Measurements from ENCODE around the gene ANG. TPM values are rescaled to one million over a fixed set of nuclear protein-coding genes. Genes with fewer than 3 reads are reported as not detected.
A peak's percentile ranks its signal among the peaks of the same experiment; 100 is the strongest.

The ANG gene
- total RNA-seq, 1 donor from 2014 or later, result 3.7 TPM

DNA sequence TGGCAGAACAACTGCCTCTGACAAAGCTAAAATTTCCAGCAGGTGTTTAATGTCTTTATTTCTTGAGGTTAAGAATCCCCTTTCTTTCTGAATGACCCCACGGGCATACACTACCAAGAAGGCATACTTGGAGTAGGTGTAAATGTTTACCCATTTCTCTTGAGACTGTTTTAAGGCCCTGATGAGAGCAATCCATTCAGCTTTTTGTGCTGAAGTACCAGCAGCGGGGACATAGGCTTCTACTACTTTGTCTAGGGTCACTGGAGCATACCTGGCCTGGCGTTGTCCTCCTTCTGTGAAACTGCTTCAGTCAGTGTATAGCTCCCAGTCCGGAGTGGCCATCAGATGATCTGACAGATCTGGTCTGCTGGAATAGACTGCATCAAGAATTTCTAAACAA, 22.7 kb downstream of the ANG start:
- H3K27ac ChIP-seq (replicated peaks), result no peak overlapping the region
- peaks cover 12% of the 10 kb centered on the region for H3K27me3 ChIP-seq (ENCODE audit: low read depth)
- TF ChIP-seq, protein P1, sequence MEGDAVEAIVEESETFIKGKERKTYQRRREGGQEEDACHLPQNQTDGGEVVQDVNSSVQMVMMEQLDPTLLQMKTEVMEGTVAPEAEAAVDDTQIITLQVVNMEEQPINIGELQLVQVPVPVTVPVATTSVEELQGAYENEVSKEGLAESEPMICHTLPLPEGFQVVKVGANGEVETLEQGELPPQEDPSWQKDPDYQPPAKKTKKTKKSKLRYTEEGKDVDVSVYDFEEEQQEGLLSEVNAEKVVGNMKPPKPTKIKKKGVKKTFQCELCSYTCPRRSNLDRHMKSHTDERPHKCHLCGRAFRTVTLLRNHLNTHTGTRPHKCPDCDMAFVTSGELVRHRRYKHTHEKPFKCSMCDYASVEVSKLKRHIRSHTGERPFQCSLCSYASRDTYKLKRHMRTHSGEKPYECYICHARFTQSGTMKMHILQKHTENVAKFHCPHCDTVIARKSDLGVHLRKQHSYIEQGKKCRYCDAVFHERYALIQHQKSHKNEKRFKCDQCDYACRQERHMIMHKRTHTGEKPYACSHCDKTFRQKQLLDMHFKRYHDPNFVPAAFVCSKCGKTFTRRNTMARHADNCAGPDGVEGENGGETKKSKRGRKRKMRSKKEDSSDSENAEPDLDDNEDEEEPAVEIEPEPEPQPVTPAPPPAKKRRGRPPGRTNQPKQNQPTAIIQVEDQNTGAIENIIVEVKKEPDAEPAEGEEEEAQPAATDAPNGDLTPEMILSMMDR (IDR thresholded peaks at IDR 0.05; ENCODE audit: borderline replicate concordance), result no peak
- intact Hi-C loops (cut with micrococcal nuclease), result no loop called here
- H3K36me3 ChIP-seq, result no peaks in the 10 kb centered on the region
- no peak overlapping the region for H3K4me3 ChIP-seq
- no peaks in the 10 kb centered on the region for H3K4me1 ChIP-seq
- no peaks in the 10 kb centered on the region for H3K9me3 ChIP-seq (replicated peaks)
- no peak for DNase-seq

DNA sequence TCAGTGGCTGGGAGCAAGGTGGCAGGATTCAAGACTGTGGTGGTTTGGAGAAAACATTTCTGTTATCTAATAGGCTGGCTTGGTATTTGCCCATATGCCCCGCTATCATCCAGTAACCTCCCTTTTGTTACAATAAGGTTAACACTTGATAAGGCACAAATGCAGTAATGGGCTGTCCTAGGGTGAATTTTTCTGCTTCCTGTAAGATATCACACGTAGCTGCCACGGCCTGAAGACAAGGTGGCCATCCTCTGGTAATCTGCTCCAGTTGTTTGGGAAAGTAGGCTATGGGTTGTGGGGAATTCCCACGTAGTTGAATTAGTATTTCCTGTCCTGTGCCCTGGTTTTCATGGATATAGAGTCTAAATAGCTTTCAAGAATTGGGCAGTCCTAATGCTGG, 23.1 kb downstream of the ANG start:
- Histone ChIP-seq H3K4me1 (no peaks in the 10 kb centered on the region), H3K9me3 (replicated peaks) (no peaks in the 10 kb centered on the region), H3K36me3 (no peaks in the 10 kb centered on the region), H3K27ac (replicated peaks) (no peak overlapping the region), H3K4me3 (no peak overlapping the region), H3K27me3 (ENCODE audit: low read depth) (peaks cover 13% of the 10 kb centered on the region)
- no peak for DNase-seq
- TF ChIP-seq, protein P1 (IDR thresholded peaks at IDR 0.05; ENCODE audit: borderline replicate concordance), result no peak
- intact Hi-C loops (cut with micrococcal nuclease), result no loop called here

DNA sequence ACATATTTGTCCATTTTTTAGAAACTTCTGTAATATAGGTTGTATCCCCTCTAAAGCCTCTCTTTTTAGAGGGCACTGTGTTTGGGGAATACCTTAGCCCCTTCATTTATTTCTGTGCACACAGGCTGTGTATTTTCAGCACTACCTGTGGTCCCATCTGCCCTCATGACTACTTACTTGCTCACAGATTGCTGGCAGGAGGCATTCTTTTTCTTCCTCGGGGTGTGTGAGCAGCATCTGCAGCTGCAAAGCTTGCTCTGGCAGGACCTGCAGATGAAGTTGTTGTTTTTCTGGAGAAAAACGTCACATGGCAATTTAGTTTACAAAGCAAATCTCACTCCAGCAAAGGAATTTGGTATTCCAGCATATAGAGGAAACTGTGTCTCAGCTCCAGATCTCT, 24.3 kb downstream of the ANG start:
- Histone ChIP-seq H3K4me1 (no peaks in the 10 kb centered on the region), H3K27ac (replicated peaks) (no peak overlapping the region), H3K9me3 (replicated peaks) (no peaks in the 10 kb centered on the region), H3K36me3 (no peaks in the 10 kb centered on the region), H3K4me3 (no peak overlapping the region), H3K27me3 (ENCODE audit: low read depth) (peaks cover 19% of the 10 kb centered on the region)
- intact Hi-C loops (cut with micrococcal nuclease), result no loop called here
- TF ChIP-seq, protein P1 (IDR thresholded peaks at IDR 0.05; ENCODE audit: borderline replicate concordance), result no peak
- DNase-seq, result no peak

DNA sequence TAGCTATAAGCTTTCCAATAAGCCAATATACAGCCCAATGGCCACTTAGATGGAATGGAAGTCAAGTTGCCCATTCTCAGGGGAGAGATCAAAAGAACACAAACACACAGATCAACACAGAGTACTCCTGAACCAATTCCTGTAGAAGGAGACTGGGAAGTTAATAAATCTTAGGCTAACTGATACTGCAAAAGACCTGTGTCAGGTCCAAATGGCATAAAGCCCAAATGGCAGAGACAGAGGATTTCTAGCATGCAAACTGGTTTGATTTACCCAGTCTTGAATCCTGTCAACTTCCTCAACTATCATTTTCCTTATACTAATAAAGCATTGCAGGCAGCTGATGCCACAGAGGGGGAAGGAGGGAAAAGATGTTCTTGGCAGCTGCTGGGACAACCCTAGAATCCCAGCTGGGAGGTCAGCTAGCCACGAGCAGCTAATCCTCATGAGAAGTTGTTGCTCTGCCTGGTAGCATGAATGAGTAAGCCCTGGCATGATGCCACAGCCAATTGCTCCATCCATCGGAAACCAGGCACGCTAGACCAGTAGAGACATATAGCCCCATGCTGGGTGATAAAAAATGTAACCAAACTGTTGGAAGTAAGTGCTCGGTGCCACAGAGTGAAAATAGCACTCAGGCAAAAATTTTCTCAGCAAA, 26.2 kb downstream of the ANG start:
- Histone ChIP-seq H3K4me1 (no peaks in the 10 kb centered on the region), H3K36me3 (no peaks in the 10 kb centered on the region), H3K27ac (replicated peaks) (peak overlapping the region; percentile 44), H3K9me3 (replicated peaks) (no peaks in the 10 kb centered on the region), H3K27me3 (ENCODE audit: low read depth) (peaks cover 19% of the 10 kb centered on the region), H3K4me3 (no peak overlapping the region)
- peak; percentile 77 for DNase-seq
- TF ChIP-seq, protein P1 (IDR thresholded peaks at IDR 0.05; ENCODE audit: borderline replicate concordance), result no peak
- intact Hi-C loops (cut with micrococcal nuclease), result no loop called here

DNA sequence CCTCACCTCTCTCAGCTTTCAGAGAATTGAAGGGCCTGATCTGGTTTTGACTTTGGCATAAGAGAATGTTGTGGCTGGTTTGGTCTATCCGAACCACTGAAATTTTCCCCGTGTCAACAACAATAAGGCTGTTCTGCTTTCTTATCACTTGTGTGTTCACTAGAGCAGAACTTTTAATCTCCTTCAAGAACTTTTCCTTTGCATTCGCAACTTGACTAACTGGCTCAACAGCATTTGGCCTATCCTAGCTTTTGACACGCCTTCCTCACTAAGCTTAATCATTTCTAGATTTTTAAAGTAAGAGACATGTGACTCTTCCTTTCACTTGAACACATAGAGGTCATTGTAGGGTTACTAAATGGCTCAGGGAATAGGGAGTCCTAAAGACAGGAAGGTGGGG, 31.2 kb downstream of the ANG start:
- no peak for DNase-seq
- TF ChIP-seq, protein P1 (IDR thresholded peaks at IDR 0.05; ENCODE audit: borderline replicate concordance), result no peak
- intact Hi-C loops (cut with micrococcal nuclease), result no loop called here
- peaks cover 33% of the 10 kb centered on the region for H3K27me3 ChIP-seq (ENCODE audit: low read depth)
- no peaks in the 10 kb centered on the region for H3K4me1 ChIP-seq
- no peaks in the 10 kb centered on the region for H3K36me3 ChIP-seq
- H3K9me3 ChIP-seq (replicated peaks), result no peaks in the 10 kb centered on the region
- H3K27ac ChIP-seq (replicated peaks), result no peak overlapping the region
- H3K4me3 ChIP-seq, result no peak overlapping the region
